ENCODE data around the gene SUPT6H. TPM values are rescaled to one million over a fixed set of nuclear protein-coding genes. Genes with fewer than 3 reads are reported as not detected.

SUPT6H gene
- total RNA-seq, 2 donors from 2014 or later: 80.2 to 89.1 TPM

- Mint-ChIP-seq H3K4me3 (peak overlapping the region; percentile 9), H3K27me3 (no peaks in the 10 kb centered on the region), H3K9me3 (no peaks in the 10 kb centered on the region), H3K36me3 (ENCODE audit: low read depth) (peaks cover 79% of the 10 kb centered on the region), H3K4me1 (peaks cover 42% of the 10 kb centered on the region), H3K27ac (peak overlapping the region; percentile 15)
- ATAC-seq (replicated peaks): no peak
Measured at GRCh38 chr17:28665994-28666393, 4.0 kb downstream of the SUPT6H start.

GRCh38 chr17:28667870-28668269 is 5.9 kb downstream of the SUPT6H start:
- no peak overlapping the region for H3K4me3 Mint-ChIP-seq
- H3K27ac Mint-ChIP-seq: peak overlapping the region; percentile 28
- no peaks in the 10 kb centered on the region for H3K9me3 Mint-ChIP-seq
- no peak for ATAC-seq (replicated peaks)
- peaks cover 40% of the 10 kb centered on the region for H3K4me1 Mint-ChIP-seq
- peaks cover 85% of the 10 kb centered on the region for H3K36me3 Mint-ChIP-seq (ENCODE audit: low read depth)
- no peaks in the 10 kb centered on the region for H3K27me3 Mint-ChIP-seq

GRCh38 chr17:28669918-28670317 is 7.9 kb downstream of the SUPT6H start:
- H3K9me3 Mint-ChIP-seq: no peaks in the 10 kb centered on the region
- no peaks in the 10 kb centered on the region for H3K27me3 Mint-ChIP-seq
- no peak overlapping the region for H3K27ac Mint-ChIP-seq
- H3K4me3 Mint-ChIP-seq: no peak overlapping the region
- peaks cover 27% of the 10 kb centered on the region for H3K4me1 Mint-ChIP-seq
- peaks cover 85% of the 10 kb centered on the region for H3K36me3 Mint-ChIP-seq (ENCODE audit: low read depth)
- no peak for ATAC-seq (replicated peaks)

- Mint-ChIP-seq H3K27me3 (no peaks in the 10 kb centered on the region), H3K27ac (no peak overlapping the region), H3K9me3 (no peaks in the 10 kb centered on the region), H3K36me3 (ENCODE audit: low read depth) (peaks cover 100% of the 10 kb centered on the region), H3K4me3 (no peak overlapping the region), H3K4me1 (peaks cover 6% of the 10 kb centered on the region)
- no peak for ATAC-seq (replicated peaks)
Measured at GRCh38 chr17:28675490-28675889, 13.5 kb downstream of the SUPT6H start.

- no peak for ATAC-seq (replicated peaks)
- H3K4me3 Mint-ChIP-seq: no peak overlapping the region
- H3K27ac Mint-ChIP-seq: no peak overlapping the region
- no peaks in the 10 kb centered on the region for H3K9me3 Mint-ChIP-seq
- H3K4me1 Mint-ChIP-seq: peaks cover 6% of the 10 kb centered on the region
- no peaks in the 10 kb centered on the region for H3K27me3 Mint-ChIP-seq
- peaks cover 100% of the 10 kb centered on the region for H3K36me3 Mint-ChIP-seq (ENCODE audit: low read depth)
Measured at GRCh38 chr17:28675980-28676379, 14.0 kb downstream of the SUPT6H start.

GRCh38 chr17:28682655-28683054 is 20.6 kb downstream of the SUPT6H start:
- no peak overlapping the region for H3K27ac Mint-ChIP-seq
- H3K4me1 Mint-ChIP-seq: no peaks in the 10 kb centered on the region
- no peaks in the 10 kb centered on the region for H3K27me3 Mint-ChIP-seq
- no peak overlapping the region for H3K4me3 Mint-ChIP-seq
- H3K9me3 Mint-ChIP-seq: no peaks in the 10 kb centered on the region
- no peak for ATAC-seq (replicated peaks)
- H3K36me3 Mint-ChIP-seq (ENCODE audit: low read depth): peaks cover 100% of the 10 kb centered on the region

GRCh38 chr17:28684963-28685362 is 23.0 kb downstream of the SUPT6H start:
- no peak overlapping the region for H3K4me3 Mint-ChIP-seq
- H3K27ac Mint-ChIP-seq: no peak overlapping the region
- peaks cover 100% of the 10 kb centered on the region for H3K36me3 Mint-ChIP-seq (ENCODE audit: low read depth)
- ATAC-seq (replicated peaks): no peak
- no peaks in the 10 kb centered on the region for H3K4me1 Mint-ChIP-seq
- no peaks in the 10 kb centered on the region for H3K27me3 Mint-ChIP-seq
- H3K9me3 Mint-ChIP-seq: no peaks in the 10 kb centered on the region

GRCh38 chr17:28685366-28685765 is 23.4 kb downstream of the SUPT6H start:
- peaks cover 100% of the 10 kb centered on the region for H3K36me3 Mint-ChIP-seq (ENCODE audit: low read depth)

GRCh38 chr17:28686296-28686695 is 24.3 kb downstream of the SUPT6H start:
- peaks cover 100% of the 10 kb centered on the region for H3K36me3 Mint-ChIP-seq (ENCODE audit: low read depth)
- H3K27ac Mint-ChIP-seq: no peak overlapping the region
- H3K27me3 Mint-ChIP-seq: no peaks in the 10 kb centered on the region
- no peak overlapping the region for H3K4me3 Mint-ChIP-seq
- H3K4me1 Mint-ChIP-seq: no peaks in the 10 kb centered on the region
- ATAC-seq (replicated peaks): no peak
- no peaks in the 10 kb centered on the region for H3K9me3 Mint-ChIP-seq

More at GRCh38 chr17:28685366-28685765, 23.4 kb downstream of the SUPT6H start:
- Mint-ChIP-seq H3K9me3 (no peaks in the 10 kb centered on the region), H3K27me3 (no peaks in the 10 kb centered on the region), H3K27ac (no peak overlapping the region), H3K4me1 (no peaks in the 10 kb centered on the region), H3K4me3 (no peak overlapping the region)
- no peak for ATAC-seq (replicated peaks)

- Mint-ChIP-seq H3K36me3 (ENCODE audit: low read depth) (peaks cover 98% of the 10 kb centered on the region), H3K9me3 (no peaks in the 10 kb centered on the region), H3K4me3 (no peak overlapping the region), H3K27ac (no peak overlapping the region), H3K4me1 (no peaks in the 10 kb centered on the region), H3K27me3 (no peaks in the 10 kb centered on the region)
- no peak for ATAC-seq (replicated peaks)
Measured at GRCh38 chr17:28688481-28688880, 26.5 kb downstream of the SUPT6H start.

- Mint-ChIP-seq H3K4me1 (no peaks in the 10 kb centered on the region), H3K4me3 (no peak overlapping the region), H3K9me3 (no peaks in the 10 kb centered on the region), H3K27ac (no peak overlapping the region), H3K27me3 (no peaks in the 10 kb centered on the region), H3K36me3 (ENCODE audit: low read depth) (peaks cover 98% of the 10 kb centered on the region)
- no peak for ATAC-seq (replicated peaks)
Measured at GRCh38 chr17:28689011-28689410, 27.0 kb downstream of the SUPT6H start.

GRCh38 chr17:28693869-28694268 is 31.9 kb downstream of the SUPT6H start:
- no peaks in the 10 kb centered on the region for H3K9me3 Mint-ChIP-seq
- ATAC-seq (replicated peaks): no peak
- H3K27me3 Mint-ChIP-seq: no peaks in the 10 kb centered on the region
- no peak overlapping the region for H3K27ac Mint-ChIP-seq
- no peaks in the 10 kb centered on the region for H3K4me1 Mint-ChIP-seq
- H3K4me3 Mint-ChIP-seq: no peak overlapping the region
- peaks cover 98% of the 10 kb centered on the region for H3K36me3 Mint-ChIP-seq (ENCODE audit: low read depth)

- H3K4me1 Mint-ChIP-seq: no peaks in the 10 kb centered on the region
- H3K27me3 Mint-ChIP-seq: no peaks in the 10 kb centered on the region
- ATAC-seq (replicated peaks): no peak
- H3K27ac Mint-ChIP-seq: peak overlapping the region; percentile 8
- no peaks in the 10 kb centered on the region for H3K9me3 Mint-ChIP-seq
- no peak overlapping the region for H3K4me3 Mint-ChIP-seq
- H3K36me3 Mint-ChIP-seq (ENCODE audit: low read depth): peaks cover 98% of the 10 kb centered on the region
Measured at GRCh38 chr17:28698253-28698941, 36.4 kb downstream of the SUPT6H start.

- peaks cover 92% of the 10 kb centered on the region for H3K36me3 Mint-ChIP-seq (ENCODE audit: low read depth)
- no peak for ATAC-seq (replicated peaks)
- H3K4me1 Mint-ChIP-seq: no peaks in the 10 kb centered on the region
- no peak overlapping the region for H3K4me3 Mint-ChIP-seq
- H3K27ac Mint-ChIP-seq: no peak overlapping the region
- H3K27me3 Mint-ChIP-seq: no peaks in the 10 kb centered on the region
- H3K9me3 Mint-ChIP-seq: no peaks in the 10 kb centered on the region
Measured at GRCh38 chr17:28700278-28700677, 38.3 kb downstream of the SUPT6H start.

- H3K36me3 Mint-ChIP-seq (ENCODE audit: low read depth): peaks cover 92% of the 10 kb centered on the region
- no peak for ATAC-seq (replicated peaks)
- H3K4me3 Mint-ChIP-seq: no peak overlapping the region
- no peaks in the 10 kb centered on the region for H3K4me1 Mint-ChIP-seq
- no peaks in the 10 kb centered on the region for H3K9me3 Mint-ChIP-seq
- H3K27ac Mint-ChIP-seq: no peak overlapping the region
- H3K27me3 Mint-ChIP-seq: no peaks in the 10 kb centered on the region
Measured at GRCh38 chr17:28700830-28701492, 39.0 kb downstream of the SUPT6H start.

All from activated T-helper 17 cell treated with anti-CD3 and anti-CD28 coated beads, Interleukin-2, amount 50 U/mL, for 72 hours (primary cell).